ENCODE measurements around the gene TEKT1. TPM values are rescaled to one million over a fixed set of nuclear protein-coding genes. Genes with fewer than 3 reads are reported as not detected.

Gene TEKT1
- total and polyA plus RNA-seq, 7 experiments from 2014 or later: not detected

GRCh38 chr17:6752068-6752909, 79.2 kb downstream of the TEKT1 start:
- DNase-seq (no peak), ATAC-seq (peak; percentile 32)
- peaks cover 0 to 4% (median 0%) of the 10 kb centered on the region in 11 donors for H3K9me3 Mint-ChIP-seq
- H3K4me3 ChIP-seq (ENCODE audit: low read length): no peak overlapping the region
- peaks cover 2 to 13% (median 4%) of the 10 kb centered on the region in 5 donors for H3K36me3 Mint-ChIP-seq
- ChIA-PET CTCF (no interaction called here), POLR2A (no interaction called here)
- no peaks in the 10 kb centered on the region for H3K36me3 ChIP-seq (ENCODE audit: control insufficient read depth in 2 of 3, insufficient read depth in 3 of 3, low read length in 3 of 3)
- H3K27me3 Mint-ChIP-seq: peaks cover 0 to 22% (median 0%) of the 10 kb centered on the region in 5 donors
- H3K9me3 ChIP-seq (ENCODE audit: control insufficient read depth in 2 of 3, low read length in 3 of 3): no peaks in the 10 kb centered on the region
- H3K27ac ChIP-seq (ENCODE audit: low read depth, low read length): peak overlapping the region; percentile 26
- peaks cover 32 to 52% (median 41%) of the 10 kb centered on the region in 7 donors for H3K4me1 Mint-ChIP-seq
- intact Hi-C loops (cut with micrococcal nuclease): loop anchor here in 1 of 2 donors (10.0 kb wide), 1 partner anchor 263 kb away; the partner anchor contains the start of gene RNASEK
- H3K4me1 ChIP-seq (ENCODE audit: control insufficient read depth in 2 of 2, insufficient read depth in 2 of 2, low read length in 2 of 2): peaks cover 21 to 24% of the 10 kb centered on the region in 2 donors
- H3K4me3 Mint-ChIP-seq: peak overlapping the region in 5 of 10 donors; percentile 12 to 66 (median 51)
- H3K27me3 ChIP-seq (ENCODE audit: control insufficient read depth in 2 of 2, insufficient read depth in 2 of 2, low read length in 2 of 2): no peaks in the 10 kb centered on the region
- H3K27ac Mint-ChIP-seq: peak overlapping the region; percentile 24 to 100 (median 86)

- peaks cover 9 to 12% of the 10 kb centered on the region in 2 donors for H3K4me1 ChIP-seq (ENCODE audit: control insufficient read depth in 2 of 2, insufficient read depth in 2 of 2, low read length in 2 of 2)
- ChIA-PET CTCF (no interaction called here), POLR2A (no interaction called here)
- H3K9me3 ChIP-seq (ENCODE audit: control insufficient read depth in 2 of 3, low read length in 3 of 3): no peaks in the 10 kb centered on the region
- H3K36me3 ChIP-seq (ENCODE audit: control insufficient read depth in 2 of 3, insufficient read depth in 3 of 3, low read length in 3 of 3): no peaks in the 10 kb centered on the region
- Mint-ChIP-seq H3K9me3 (peaks cover 0 to 4% (median 0%) of the 10 kb centered on the region in 11 donors), H3K27me3 (peaks cover 0 to 40% (median 5%) of the 10 kb centered on the region in 5 donors), H3K27ac (peak overlapping the region in 1 of 9 donors; percentile 15), H3K4me3 (no peak overlapping the region), H3K4me1 (peaks cover 14 to 28% (median 21%) of the 10 kb centered on the region in 7 donors), H3K36me3 (peaks cover 0 to 4% (median 0%) of the 10 kb centered on the region in 5 donors)
- H3K4me3 ChIP-seq (ENCODE audit: low read length): no peak overlapping the region
- ATAC-seq (no peak), DNase-seq (no peak)
- H3K27me3 ChIP-seq (ENCODE audit: control insufficient read depth in 2 of 2, insufficient read depth in 2 of 2, low read length in 2 of 2): no peaks in the 10 kb centered on the region
- H3K27ac ChIP-seq (ENCODE audit: low read depth, low read length): no peak overlapping the region
- intact Hi-C loops (cut with micrococcal nuclease): no loop called here
Measured at GRCh38 chr17:6749519-6749918, 82.0 kb downstream of the TEKT1 start.

GRCh38 chr17:6748617-6749016, 82.9 kb downstream of the TEKT1 start:
- POLR2A ChIA-PET: no interaction called here
- peaks cover 0 to 48% (median 12%) of the 10 kb centered on the region in 5 donors for H3K27me3 Mint-ChIP-seq

More at GRCh38 chr17:6748617-6749016, 82.9 kb downstream of the TEKT1 start:
- Histone ChIP-seq H3K4me1 (ENCODE audit: control insufficient read depth in 2 of 2, insufficient read depth in 2 of 2, low read length in 2 of 2) (peaks cover 4 to 10% of the 10 kb centered on the region in 2 donors), H3K4me3 (ENCODE audit: low read length) (no peak overlapping the region), H3K27ac (ENCODE audit: low read depth, low read length) (no peak overlapping the region), H3K27me3 (ENCODE audit: control insufficient read depth in 2 of 2, insufficient read depth in 2 of 2, low read length in 2 of 2) (no peaks in the 10 kb centered on the region), H3K9me3 (ENCODE audit: control insufficient read depth in 2 of 3, low read length in 3 of 3) (no peaks in the 10 kb centered on the region), H3K36me3 (ENCODE audit: control insufficient read depth in 2 of 3, insufficient read depth in 3 of 3, low read length in 3 of 3) (no peaks in the 10 kb centered on the region)
- ATAC-seq (no peak), DNase-seq (no peak)
- CTCF ChIA-PET: no interaction called here
- Mint-ChIP-seq H3K27ac (peak overlapping the region in 1 of 9 donors; percentile 18), H3K4me3 (no peak overlapping the region), H3K9me3 (peaks cover 0 to 4% (median 0%) of the 10 kb centered on the region in 11 donors), H3K36me3 (peaks cover 0 to 4% (median 0%) of the 10 kb centered on the region in 5 donors), H3K4me1 (peaks cover 13 to 22% (median 17%) of the 10 kb centered on the region in 7 donors)
- intact Hi-C loops (cut with micrococcal nuclease): no loop called here

Other genes starting within 250 kb of the TEKT1 start
- 10 to 100 TPM; 12.4 to 18.4 (median 17.9) TPM for gene KIAA0753, start 191.0 kb downstream of the TEKT1 start, total RNA-seq
- gene KIAA0753, start 191.0 kb downstream of the TEKT1 start, polyA plus RNA-seq: 1 to 10 TPM; 2.6 to 3.5 TPM
- 10 to 100 TPM; 14.3 to 70.3 (median 18.5) TPM for gene TXNDC17, start 190.7 kb downstream of the TEKT1 start, total RNA-seq
- gene TXNDC17, start 190.7 kb downstream of the TEKT1 start, polyA plus RNA-seq: 10 to 100 TPM; 65.1 to 89.7 TPM
- gene MED31, start 180.1 kb downstream of the TEKT1 start, total RNA-seq: 10 to 100 TPM; 21.4 to 41.2 (median 28.2) TPM
- gene MED31, start 180.1 kb downstream of the TEKT1 start, polyA plus RNA-seq: 10 to 100 TPM; 24.0 to 26.7 TPM
- gene C17orf100, start 180.0 kb downstream of the TEKT1 start, total RNA-seq: 1 to 10 TPM; 1.9 to 6.1 (median 1.9) TPM
- 1 to 10 TPM; 6.1 to 9.5 TPM for gene C17orf100, start 180.0 kb downstream of the TEKT1 start, polyA plus RNA-seq
- not detected for gene SLC13A5, start 118.4 kb downstream of the TEKT1 start, total RNA-seq
- gene SLC13A5, start 118.4 kb downstream of the TEKT1 start, polyA plus RNA-seq: not detected
- 100 to 1,000 TPM in 1 of 5 experiments, 10 to 100 TPM in 4; 36.3 to 475 (median 76.6) TPM for gene XAF1, start 75.7 kb downstream of the TEKT1 start, total RNA-seq
- gene XAF1, start 75.7 kb downstream of the TEKT1 start, polyA plus RNA-seq: 10 to 100 TPM; 28.1 to 53.4 TPM
- gene FBXO39, start 55.5 kb downstream of the TEKT1 start, total RNA-seq: 1 to 10 TPM in 1 of 5 experiments, under 1 TPM in 4; 0.30 to 7.4 (median 0.66) TPM
- under 1 TPM; 0.27 to 0.38 TPM for gene FBXO39, start 55.5 kb downstream of the TEKT1 start, polyA plus RNA-seq
- 1 to 10 TPM in 1 of 5 experiments, not detected in 4; 1.0 TPM for gene ALOX12, start 164.3 kb upstream of the TEKT1 start, total RNA-seq
- under 1 TPM; 0.08 to 0.48 TPM for gene ALOX12, start 164.3 kb upstream of the TEKT1 start, polyA plus RNA-seq
- 100 to 1,000 TPM; 107 to 184 (median 140) TPM for gene RNASEK, start 180.9 kb upstream of the TEKT1 start, total RNA-seq
- gene RNASEK, start 180.9 kb upstream of the TEKT1 start, polyA plus RNA-seq: 100 to 1,000 TPM; 539 to 628 TPM
- under 1 TPM in 1 of 5 experiments, not detected in 4; 0.70 TPM for gene BCL6B, start 191.3 kb upstream of the TEKT1 start, total RNA-seq
- not detected for gene BCL6B, start 191.3 kb upstream of the TEKT1 start, polyA plus RNA-seq
- gene SLC16A13, start 204.3 kb upstream of the TEKT1 start, total RNA-seq: 10 to 100 TPM in 3 of 5 experiments, 1 to 10 TPM in 2; 3.4 to 20.9 (median 15.0) TPM
- 1 to 10 TPM; 1.8 to 3.5 TPM for gene SLC16A13, start 204.3 kb upstream of the TEKT1 start, polyA plus RNA-seq
- 1 to 10 TPM in 3 of 5 experiments, under 1 TPM in 2; 0.24 to 1.7 (median 1.4) TPM for gene SLC16A11, start 212.4 kb upstream of the TEKT1 start, total RNA-seq
- gene SLC16A11, start 212.4 kb upstream of the TEKT1 start, polyA plus RNA-seq: 1 to 10 TPM; 1.1 TPM
- 10 to 100 TPM in 1 of 5 experiments, 1 to 10 TPM in 3, not detected in 1; 1.4 to 10.6 (median 4.9) TPM for gene CLEC10A, start 248.5 kb upstream of the TEKT1 start, total RNA-seq
- gene CLEC10A, start 248.5 kb upstream of the TEKT1 start, polyA plus RNA-seq: not detected

Measured in naive thymus-derived CD4-positive, alpha-beta T cell (primary cell).